HepG2 (cell line): ENCODE results near the gene HES3. TPM values are rescaled to one million over a fixed set of nuclear protein-coding genes. Genes with fewer than 3 reads are reported as not detected.

Experiments
- ATAC-seq: fragments of 200-7000 bp; cut with Tn5 transposase; 3 replicates; pipeline ENCODE4 v1.9.1; 2020; ENCODE audit warnings: mild to moderate bottlenecking, moderate library complexity
- BruUV-seq: library from RNA; stranded (reverse); fragments of 400-500 nt; replicated peaks from 2 replicates; lab custom pipeline; 2021; lab: Mats Ljungman, UMichigan
- CTCF ChIA-PET: fragments of 300-600 bp; formaldehyde crosslinking; extraction: SDS; loops from one replicate; lab custom pipeline; 2021; ENCODE audit warnings: low total read pairs, inconsistent platforms, low intra/inter-chr PET ratio; lab: Yijun Ruan, JAX
- POLR2A ChIA-PET: fragments of 350-600 bp; sonication (Branson Sonifier 250); formaldehyde crosslinking; loops from one replicate; lab custom pipeline; 2020; ENCODE audit warnings: antibody characterized with exemption, inconsistent platforms; lab: Yijun Ruan, JAX
- DNase-seq: peaks from one replicate; pipeline ENCODE4 v3.0.0-alpha.2; 2015; ENCODE audit warnings: low spot score
- FAIRE-seq: peaks from 3 replicates; lab custom pipeline; 2011; peaks lifted over from hg19 to GRCh38; lab: Jason Lieb, UNC
- H2AFZ ChIP-seq: one replicate; pipeline ENCODE4 v1.6.1; 2011; ENCODE audit warnings: low read length, inconsistent platforms
- H3K27ac ChIP-seq: fragments of 300-600 bp; 3 replicates; pipeline ENCODE4 v1.8.0; 2011; ENCODE audit warnings: mixed run types, mild to moderate bottlenecking, mixed read lengths, low read length, inconsistent platforms; ENCODE audit not compliant: insufficient read depth; ENCODE audit errors: extremely low read length
- H3K27me3 ChIP-seq, 2 experiments: fragments of 200-600 bp in 1 of 2; 2 replicates in 1 of 2; 3 replicates in 1 of 2; pipeline versions ENCODE4 v1.6.0 to v1.8.0; 2011; ENCODE audit warnings: low read length in 2 of 2, mild to moderate bottlenecking in 2 of 2, moderate library complexity in 2 of 2, inconsistent platforms in 1 of 2; ENCODE audit not compliant: insufficient read depth in 2 of 2, control insufficient read depth in 1 of 2
- H3K36me3 ChIP-seq, 2 experiments: fragments of 200-600 bp in 1 of 2; replicated peaks in 1 of 2; 2 replicates in 1 of 2; 3 replicates in 1 of 2; pipeline versions ENCODE4 v1.5.1 to v1.8.0; 2011; ENCODE audit warnings: low read length in 2 of 2, inconsistent platforms in 1 of 2; ENCODE audit not compliant: insufficient read depth in 2 of 2, control insufficient read depth in 1 of 2
- H3K4me1 ChIP-seq: 2 replicates; pipeline ENCODE4 v1.5.1; 2012; ENCODE audit warnings: low read length, inconsistent platforms; ENCODE audit not compliant: insufficient read depth
- H3K4me2 ChIP-seq: 2 replicates; pipeline ENCODE4 v1.6.0; 2011; ENCODE audit warnings: low read depth, low read length, inconsistent platforms
- H3K4me3 ChIP-seq, 3 experiments: fragments of 200-600 bp in 1 of 3; sonication (generic), shearing (Covaris generic) in 1 of 3; replicated peaks in 1 of 3; 2 replicates each; pipeline ENCODE4 v1.5.1; 2011 to 2016; ENCODE audit warnings: low read length in 3 of 3, inconsistent platforms in 2 of 3, low read depth in 2 of 3, mild to moderate bottlenecking in 2 of 3, control low read depth in 1 of 3, mixed read lengths in 1 of 3; ENCODE audit not compliant: insufficient read depth in 1 of 3
- H3K79me2 ChIP-seq: one replicate; pipeline ENCODE4 v1.6.1; 2011; ENCODE audit warnings: low read length, inconsistent platforms; ENCODE audit not compliant: insufficient read depth
- H3K9ac ChIP-seq: 2 replicates; pipeline ENCODE4 v1.6.0; 2011; ENCODE audit warnings: mild to moderate bottlenecking, low read depth, low read length, inconsistent platforms; ENCODE audit not compliant: insufficient read depth
- H3K9me3 ChIP-seq: 2 replicates; pipeline ENCODE4 v1.5.1; 2012; ENCODE audit warnings: mild to moderate bottlenecking, low read length
- H4K20me1 ChIP-seq: 2 replicates; pipeline ENCODE4 v1.6.0; 2011; ENCODE audit warnings: inconsistent platforms, mild to moderate bottlenecking, low read length, moderate library complexity; ENCODE audit not compliant: insufficient read depth
- ARHGAP35 ChIP-seq: sonication (generic); formaldehyde crosslinking; IDR thresholded peaks from 2 replicates; pipeline ENCODE4 v1.9.0; 2022; ENCODE audit warnings: mild to moderate bottlenecking, inconsistent platforms, moderate library complexity, missing genetic modification reagents, borderline replicate concordance
- DMAP1 ChIP-seq: IDR thresholded peaks from 2 replicates; pipeline ENCODE4 v1.6.1; 2016
- EZH2 ChIP-seq: conservative IDR thresholded peaks from 2 replicates; pipeline ENCODE4 v1.6.1; 2012; ENCODE audit warnings: mild to moderate bottlenecking, low read depth, low read length, moderate library complexity
- GABPB1 ChIP-seq: IDR thresholded peaks from 2 replicates; pipeline ENCODE4 v1.6.1; 2016; ENCODE audit warnings: mild to moderate bottlenecking, missing genetic modification reagents, moderate library complexity, missing compliant biosample characterization
- GATAD1 ChIP-seq: IDR thresholded peaks from 2 replicates; pipeline ENCODE4 v1.6.1; 2016; ENCODE audit warnings: missing genetic modification reagents, missing compliant biosample characterization
- IRX3 ChIP-seq: sonication (generic); formaldehyde crosslinking; IDR thresholded peaks from 2 replicates; pipeline ENCODE4 v1.8.1; 2023; ENCODE audit warnings: mild to moderate bottlenecking, low read depth, missing genetic modification reagents, borderline replicate concordance
- SP140L ChIP-seq: sonication (generic); formaldehyde crosslinking; IDR thresholded peaks from 2 replicates; pipeline ENCODE4 v1.4.0; 2020; ENCODE audit warnings: missing genetic modification reagents, borderline replicate concordance
- SSRP1 ChIP-seq: IDR thresholded peaks from 2 replicates; pipeline ENCODE4 v1.6.1; 2016; ENCODE audit warnings: control low read depth
- ZBTB33 ChIP-seq: sonication (generic); formaldehyde crosslinking; IDR thresholded peaks from 2 replicates; pipeline ENCODE4 v1.4.0; 2020; ENCODE audit warnings: missing genetic modification reagents
- ZFX ChIP-seq: sonication (generic); formaldehyde crosslinking; IDR thresholded peaks from 2 replicates; pipeline ENCODE4 v1.4.0; 2020; ENCODE audit warnings: mild to moderate bottlenecking, low read depth, missing genetic modification reagents, moderate library complexity
- ZNF3 ChIP-seq: IDR thresholded peaks from 2 replicates; pipeline ENCODE4 v1.7.0; 2017; ENCODE audit warnings: inconsistent platforms
- ZNF510 ChIP-seq: sonication (generic); formaldehyde crosslinking; IDR thresholded peaks from 2 replicates; pipeline ENCODE4 v1.4.0; 2020; ENCODE audit warnings: low read depth, mild to moderate bottlenecking, missing genetic modification reagents
- ZNF713 ChIP-seq: sonication (generic); formaldehyde crosslinking; IDR thresholded peaks from 2 replicates; pipeline ENCODE4 v1.4.0; 2020; ENCODE audit warnings: mild to moderate bottlenecking, missing genetic modification reagents
- ZNF781 ChIP-seq: sonication (generic); formaldehyde crosslinking; IDR thresholded peaks from 2 replicates; pipeline ENCODE4 v1.5.1; 2020; ENCODE audit warnings: borderline replicate concordance, mild to moderate bottlenecking, missing genetic modification reagents; ENCODE audit errors: not compliant biosample characterization
- WGBS: methylation state at CpG from one replicate; pipeline ENCODE4 v1.1.6; 2017; ENCODE audit warnings: low lambda C conversion rate; 5-methylcytosine and 5-hydroxymethylcytosine counted together
- in situ Hi-C: cut with HindIII; loops from 2 replicates; pipeline ENCODE4 v1.10.0; 2017; ENCODE audit warnings: low pct_unique_long_range_greater_than_20kb; ENCODE audit not compliant: extremely low pct_ligation_motif_present
- intact Hi-C: fragments of 100-400 bp; cut with micrococcal nuclease; formaldehyde crosslinking; loops from one replicate; pipeline ENCODE4 v1.10.0; 2022; ENCODE audit not compliant: unreplicated experiment
- polyA plus RNA-seq, 8 experiments: library from polyadenylated mRNA; depleted of rRNA in 3 of 8; stranded (reverse) in 7 of 8; unstranded in 1 of 8; fragments of >200 nt; fragmentation: Illumina TruSeq in 4 of 8; extraction: Trizol in 4 of 8; gene quantifications; 2 replicates each; pipeline versions ENCODE4 v1.2.1 to v1.2.3, GENCODE V29; 2011 to 2016; ENCODE audit warnings: low read depth in 4 of 8, missing spikeins in 1 of 8, mixed read lengths in 1 of 8; ENCODE audit not compliant: insufficient read depth in 1 of 8
- total RNA-seq, 5 experiments: library from RNA; depleted of rRNA; stranded (reverse); fragments of >200 nt; fragmentation: Illumina TruSeq; extraction: Trizol; gene quantifications; 2 replicates each; pipeline ENCODE4 v1.2.3, GENCODE V29; 2016; ENCODE audit warnings: low read depth in 1 of 5
- TF ChIP-seq, protein P1 (sequence below): sonication (generic); formaldehyde crosslinking; IDR thresholded peaks from 2 replicates; pipeline ENCODE4 v1.8.0; 2022; ENCODE audit warnings: mild to moderate bottlenecking, missing genetic modification reagents; ENCODE audit not compliant: insufficient replicate concordance
- TF ChIP-seq, protein P2 (sequence below): sonication (generic); formaldehyde crosslinking; conservative IDR thresholded peaks from 2 replicates; pipeline ENCODE4 v1.8.0; 2022; ENCODE audit warnings: low read depth, missing genetic modification reagents

Gene HES3
- total and polyA plus RNA-seq, 2 of the 13 experiments (the other 11 are each of a cell fraction or from before 2014, with no cell fraction given): not detected

DNA sequence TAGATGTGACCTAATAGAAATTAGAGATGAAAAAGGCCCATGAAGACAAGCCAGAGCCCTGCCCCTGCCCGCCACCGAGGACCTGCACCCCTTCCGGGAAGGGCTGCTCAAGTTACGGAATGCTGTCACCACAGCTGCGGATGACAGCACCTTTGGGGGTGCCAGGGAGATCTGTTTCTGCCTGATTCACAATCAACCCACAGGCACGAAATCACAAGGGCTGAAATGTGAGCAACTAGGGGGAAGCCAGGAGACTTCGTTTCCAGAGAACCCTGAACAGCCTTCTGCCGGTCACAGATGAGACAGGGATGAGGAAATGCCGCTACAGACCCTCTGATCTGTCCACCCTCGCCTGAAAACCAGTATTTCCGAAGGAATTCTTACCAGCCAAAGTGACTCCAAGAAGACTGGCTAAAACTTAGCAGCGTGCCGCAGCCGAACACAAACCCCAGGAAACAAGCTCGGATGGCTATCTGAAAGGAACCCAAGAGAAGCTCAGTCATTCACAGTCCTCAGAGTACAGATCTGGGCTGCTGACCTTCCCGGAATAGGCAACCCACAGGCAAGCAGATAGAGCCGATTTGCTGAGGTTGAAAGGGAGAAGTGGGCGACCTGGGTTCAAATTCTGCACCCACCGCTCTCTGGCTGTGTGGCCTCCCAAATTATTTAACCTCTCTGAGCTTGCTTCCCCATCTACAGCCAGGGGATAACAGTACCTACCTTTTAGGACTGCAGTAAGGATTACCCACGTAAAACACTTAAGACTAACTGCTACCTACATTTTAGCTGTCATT lies 9.3 kb upstream of the HES3 start (continued):
- TF ChIP-seq, protein P1, sequence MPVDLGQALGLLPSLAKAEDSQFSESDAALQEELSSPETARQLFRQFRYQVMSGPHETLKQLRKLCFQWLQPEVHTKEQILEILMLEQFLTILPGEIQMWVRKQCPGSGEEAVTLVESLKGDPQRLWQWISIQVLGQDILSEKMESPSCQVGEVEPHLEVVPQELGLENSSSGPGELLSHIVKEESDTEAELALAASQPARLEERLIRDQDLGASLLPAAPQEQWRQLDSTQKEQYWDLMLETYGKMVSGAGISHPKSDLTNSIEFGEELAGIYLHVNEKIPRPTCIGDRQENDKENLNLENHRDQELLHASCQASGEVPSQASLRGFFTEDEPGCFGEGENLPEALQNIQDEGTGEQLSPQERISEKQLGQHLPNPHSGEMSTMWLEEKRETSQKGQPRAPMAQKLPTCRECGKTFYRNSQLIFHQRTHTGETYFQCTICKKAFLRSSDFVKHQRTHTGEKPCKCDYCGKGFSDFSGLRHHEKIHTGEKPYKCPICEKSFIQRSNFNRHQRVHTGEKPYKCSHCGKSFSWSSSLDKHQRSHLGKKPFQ (CRISPR knock-in tag): no peak
- TF ChIP-seq ZBTB33 (CRISPR knock-in tag): peak; percentile 56; the same call in 1 of the 2 replicates
- no peak; the same call in 1 of the 2 replicates for TF ChIP-seq ZFX
- TF ChIP-seq SP140L (CRISPR knock-in tag): no peak
- 0 out of 2 replicates have a peak, but pooled peaks have one; percentile 26 for TF ChIP-seq ZNF510 (CRISPR knock-in tag)
- no peak for TF ChIP-seq ZNF3 (CRISPR knock-in tag)
- no peak for TF ChIP-seq GABPB1 (CRISPR knock-in tag)
- TF ChIP-seq, all 625 proteins: peak for 9

GRCh38 chr1:6235296-6235677 lies 8.7 kb upstream of the HES3 start:
- in situ Hi-C loops: no loop called here
- DNase-seq (no peak), FAIRE-seq (no peak), ATAC-seq (no peak)
- H3K27ac ChIP-seq: peak overlapping the region; percentile 56
- ChIA-PET POLR2A (interaction anchor here (0.6 to 2.0 kb wide), 7 partner anchors 10 to 343 kb away, joined by 3 to 17 read pairs (median 4); partner anchors contain the start of gene RNF207), CTCF (no interaction called here)
- peaks cover 50% of the 10 kb centered on the region for H3K4me1 ChIP-seq
- intact Hi-C loops: no loop called here
- peaks cover 20% of the 10 kb centered on the region for H3K79me2 ChIP-seq
- H3K36me3 ChIP-seq: peaks cover 7 to 26% of the 10 kb centered on the region in 2 experiments; a peak in 4 of 5 replicates
- H4K20me1 ChIP-seq: no peaks in the 10 kb centered on the region
- no peaks in the 10 kb centered on the region for H3K9me3 ChIP-seq
- peak overlapping the region; percentile 79 to 82 (median 81) for H3K4me3 ChIP-seq
- no peaks in the 10 kb centered on the region for H3K27me3 ChIP-seq
- peak overlapping the region; percentile 71 for H3K9ac ChIP-seq
- 0% methylated on average over 5 of the region's 30 CpGs for WGBS
- BruUV-seq: no TSS peak
- H3K4me2 ChIP-seq: peak overlapping the region; percentile 95
- H2AFZ ChIP-seq: no peak overlapping the region
- TF ChIP-seq ARHGAP35 (CRISPR knock-in tag) (no peak), SSRP1 (CRISPR knock-in tag) (no peak), EZH2 (no peak), ZNF713 (CRISPR knock-in tag) (no peak), DMAP1 (CRISPR knock-in tag) (peak; percentile 3; the same call in 1 of the 2 replicates), ZNF781 (CRISPR knock-in tag) (no peak), GATAD1 (CRISPR knock-in tag) (no peak), IRX3 (CRISPR knock-in tag) (no peak)
- TF ChIP-seq, protein P2, sequence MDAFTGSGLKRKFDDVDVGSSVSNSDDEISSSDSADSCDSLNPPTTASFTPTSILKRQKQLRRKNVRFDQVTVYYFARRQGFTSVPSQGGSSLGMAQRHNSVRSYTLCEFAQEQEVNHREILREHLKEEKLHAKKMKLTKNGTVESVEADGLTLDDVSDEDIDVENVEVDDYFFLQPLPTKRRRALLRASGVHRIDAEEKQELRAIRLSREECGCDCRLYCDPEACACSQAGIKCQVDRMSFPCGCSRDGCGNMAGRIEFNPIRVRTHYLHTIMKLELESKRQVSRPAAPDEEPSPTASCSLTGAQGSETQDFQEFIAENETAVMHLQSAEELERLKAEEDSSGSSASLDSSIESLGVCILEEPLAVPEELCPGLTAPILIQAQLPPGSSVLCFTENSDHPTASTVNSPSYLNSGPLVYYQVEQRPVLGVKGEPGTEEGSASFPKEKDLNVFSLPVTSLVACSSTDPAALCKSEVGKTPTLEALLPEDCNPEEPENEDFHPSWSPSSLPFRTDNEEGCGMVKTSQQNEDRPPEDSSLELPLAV (CRISPR knock-in tag): no peak
